ENCODE data around the gene ASAP2.

The ASAP2 gene

DNA sequence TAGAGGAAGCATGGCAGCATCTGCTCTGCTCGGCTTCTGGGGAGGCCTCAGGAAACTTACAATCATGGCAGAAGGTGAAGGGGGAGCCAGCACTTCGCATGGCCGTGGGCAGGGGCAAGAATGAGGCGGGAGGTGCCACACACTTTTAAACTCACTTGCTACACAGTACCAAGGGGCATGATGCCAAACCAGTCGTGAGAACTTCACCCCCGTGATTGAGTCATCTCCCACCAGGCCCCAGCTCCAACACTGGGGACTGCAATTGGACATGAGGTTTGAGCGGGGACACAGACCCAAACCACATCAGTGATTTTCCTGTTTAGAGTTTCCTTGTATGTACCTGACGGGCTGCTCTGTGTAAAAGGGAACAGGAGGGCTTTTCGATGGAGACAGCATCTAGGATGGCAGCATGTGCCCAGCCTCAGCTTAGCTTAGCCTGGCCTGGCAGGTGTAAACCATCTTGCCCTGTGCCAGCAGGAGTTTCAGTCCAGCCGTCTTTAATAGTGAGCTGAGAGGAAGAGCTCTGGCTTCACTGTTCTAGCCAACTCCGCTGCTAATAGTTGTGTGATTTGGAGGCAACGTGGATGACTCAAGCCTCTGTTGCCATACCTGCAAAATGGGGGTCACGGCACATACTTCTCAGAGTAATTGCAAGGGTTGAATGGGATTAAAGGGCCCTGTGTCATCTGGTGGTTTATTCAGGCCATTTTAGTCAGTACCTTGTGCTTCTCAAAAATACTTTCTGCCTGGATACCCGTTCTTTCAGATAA, 101.8 kb downstream of the ASAP2 start:
- no peak for DNase-seq (ENCODE audit: low read depth)
- in situ Hi-C loops (cut with HindIII; ENCODE audit: low sequenced_read_pairs) = loop anchor here (5.0 kb wide), 1 partner anchor 76 kb away; no protein-coding TSS in a partner anchor
- TF ChIP-seq, protein P1, sequence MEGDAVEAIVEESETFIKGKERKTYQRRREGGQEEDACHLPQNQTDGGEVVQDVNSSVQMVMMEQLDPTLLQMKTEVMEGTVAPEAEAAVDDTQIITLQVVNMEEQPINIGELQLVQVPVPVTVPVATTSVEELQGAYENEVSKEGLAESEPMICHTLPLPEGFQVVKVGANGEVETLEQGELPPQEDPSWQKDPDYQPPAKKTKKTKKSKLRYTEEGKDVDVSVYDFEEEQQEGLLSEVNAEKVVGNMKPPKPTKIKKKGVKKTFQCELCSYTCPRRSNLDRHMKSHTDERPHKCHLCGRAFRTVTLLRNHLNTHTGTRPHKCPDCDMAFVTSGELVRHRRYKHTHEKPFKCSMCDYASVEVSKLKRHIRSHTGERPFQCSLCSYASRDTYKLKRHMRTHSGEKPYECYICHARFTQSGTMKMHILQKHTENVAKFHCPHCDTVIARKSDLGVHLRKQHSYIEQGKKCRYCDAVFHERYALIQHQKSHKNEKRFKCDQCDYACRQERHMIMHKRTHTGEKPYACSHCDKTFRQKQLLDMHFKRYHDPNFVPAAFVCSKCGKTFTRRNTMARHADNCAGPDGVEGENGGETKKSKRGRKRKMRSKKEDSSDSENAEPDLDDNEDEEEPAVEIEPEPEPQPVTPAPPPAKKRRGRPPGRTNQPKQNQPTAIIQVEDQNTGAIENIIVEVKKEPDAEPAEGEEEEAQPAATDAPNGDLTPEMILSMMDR (IDR thresholded peaks at IDR 0.05; ENCODE audit: low read depth, low read length, missing control alignments) = no peak
- H3K4me3 ChIP-seq (ENCODE audit: low read depth, low read length) = no peak overlapping the region

DNA sequence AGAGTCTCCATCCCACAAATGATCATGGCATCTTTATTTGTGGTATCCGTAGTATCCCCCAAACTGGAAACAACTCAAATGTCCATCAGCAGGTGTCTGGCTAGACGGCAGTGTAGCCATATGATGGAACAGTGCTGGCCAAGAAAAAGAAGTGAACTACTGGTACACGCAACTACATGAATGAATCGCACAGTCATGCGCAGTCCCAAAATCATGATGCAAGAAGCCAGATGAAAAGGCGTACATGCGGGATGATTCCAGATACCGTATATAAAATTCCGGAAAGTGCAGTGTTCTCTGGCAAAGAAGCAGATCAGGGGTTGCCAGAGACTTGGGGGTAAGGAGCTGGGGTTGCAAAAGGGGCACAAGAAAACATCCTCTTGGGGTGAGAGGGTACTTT, 102.5 kb downstream of the ASAP2 start:
- in situ Hi-C loops (cut with HindIII; ENCODE audit: low sequenced_read_pairs) = loop anchor here (5.0 kb wide), 1 partner anchor 77 kb away; no protein-coding TSS in a partner anchor
- no peak for DNase-seq (ENCODE audit: low read depth)
- TF ChIP-seq, protein P1 (IDR thresholded peaks at IDR 0.05; ENCODE audit: low read depth, low read length, missing control alignments) = no peak
- no peak overlapping the region for H3K4me3 ChIP-seq (ENCODE audit: low read depth, low read length)

DNA sequence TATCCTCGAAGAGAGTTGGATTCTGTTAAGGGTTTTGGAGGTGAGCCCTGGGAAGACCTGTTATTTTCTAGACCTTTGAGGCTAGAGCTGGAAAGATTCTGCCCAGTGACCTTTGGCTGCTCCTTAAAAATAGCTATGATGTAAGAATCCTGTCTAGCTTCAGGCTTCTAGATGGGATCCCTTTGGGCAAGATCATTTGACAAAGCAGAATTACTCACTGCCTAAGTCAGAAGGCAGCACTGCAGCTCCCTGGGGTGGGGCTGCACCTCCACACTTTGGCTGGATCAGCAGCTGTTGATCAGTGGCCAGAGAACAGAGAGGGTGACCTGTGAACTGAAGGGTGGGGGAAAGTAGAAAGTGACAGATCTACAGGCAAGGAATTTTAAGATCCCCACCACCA, 103.8 kb downstream of the ASAP2 start:
- in situ Hi-C loops (cut with HindIII; ENCODE audit: low sequenced_read_pairs) = no loop called here
- DNase-seq (ENCODE audit: low read depth) = no peak
- TF ChIP-seq, protein P1 (IDR thresholded peaks at IDR 0.05; ENCODE audit: low read depth, low read length, missing control alignments) = no peak
- no peak overlapping the region for H3K4me3 ChIP-seq (ENCODE audit: low read depth, low read length)

DNA sequence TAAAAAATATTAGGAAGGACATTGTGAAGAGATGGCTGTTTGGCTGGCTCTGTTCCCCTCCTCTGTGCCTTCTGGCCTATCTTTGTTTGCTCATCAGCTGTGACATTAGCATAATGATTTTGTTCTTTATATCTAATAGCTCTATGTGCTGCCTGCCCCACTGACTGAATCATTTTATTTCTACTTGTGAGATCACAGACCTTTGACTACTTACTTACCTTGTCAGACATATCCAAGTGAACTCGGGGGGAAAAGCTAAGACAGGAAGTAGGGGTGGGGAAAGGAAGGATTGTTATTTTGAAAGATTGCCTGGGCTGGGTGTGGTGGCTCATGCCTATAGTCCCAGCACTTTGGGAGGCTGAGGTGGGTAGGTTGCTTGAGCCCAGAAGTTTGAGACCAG, 104.2 kb downstream of the ASAP2 start:
- no peak for DNase-seq (ENCODE audit: low read depth)
- in situ Hi-C loops (cut with HindIII; ENCODE audit: low sequenced_read_pairs) = no loop called here
- H3K4me3 ChIP-seq (ENCODE audit: low read depth, low read length) = no peak overlapping the region
- TF ChIP-seq, protein P1 (IDR thresholded peaks at IDR 0.05; ENCODE audit: low read depth, low read length, missing control alignments) = no peak

DNA sequence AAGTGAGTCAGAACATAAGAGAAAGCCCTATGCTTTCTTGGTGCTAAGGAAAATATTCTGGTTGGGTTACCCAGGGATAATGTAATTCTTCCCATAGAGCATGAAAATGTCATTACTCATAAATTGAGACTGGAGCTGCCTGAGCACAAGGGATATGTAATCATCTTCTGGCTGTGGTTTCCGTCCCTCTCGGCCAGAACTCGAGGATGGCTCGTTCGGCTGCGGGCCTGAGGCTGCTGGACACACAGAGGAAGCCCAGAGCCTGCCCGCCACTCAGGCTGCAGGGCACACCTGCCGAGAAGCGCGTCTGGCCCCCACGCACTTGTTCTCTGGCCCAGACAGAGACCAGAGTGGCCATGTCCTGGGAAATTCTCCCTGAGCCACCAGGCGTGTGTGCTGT, 104.9 kb downstream of the ASAP2 start:
- DNase-seq (ENCODE audit: low read depth) = peak; percentile 75
- H3K4me3 ChIP-seq (ENCODE audit: low read depth, low read length) = no peak overlapping the region
- TF ChIP-seq, protein P1 (IDR thresholded peaks at IDR 0.05; ENCODE audit: low read depth, low read length, missing control alignments) = no peak
- in situ Hi-C loops (cut with HindIII; ENCODE audit: low sequenced_read_pairs) = no loop called here

DNA sequence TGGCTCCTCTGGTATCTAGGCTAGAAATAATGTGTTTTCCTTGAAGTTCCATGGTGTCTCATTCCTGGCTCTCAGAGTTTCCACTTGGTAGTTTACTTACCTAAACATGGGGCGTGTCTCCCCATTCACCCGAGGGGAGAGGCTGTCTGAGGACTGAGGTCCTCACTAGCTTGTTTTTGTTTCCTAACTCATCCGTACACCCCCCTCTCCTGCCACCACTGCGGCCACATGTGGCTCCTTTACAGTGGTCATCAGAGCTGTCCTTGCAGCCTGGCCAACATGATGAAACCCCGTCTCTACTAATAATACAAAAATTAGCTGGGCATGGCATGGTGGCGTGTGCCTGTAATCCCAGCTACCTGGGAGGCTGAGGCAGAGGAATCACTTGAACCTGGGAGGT, 106.0 kb downstream of the ASAP2 start:
- no peak for DNase-seq (ENCODE audit: low read depth)
- TF ChIP-seq, protein P1 (IDR thresholded peaks at IDR 0.05; ENCODE audit: low read depth, low read length, missing control alignments) = no peak
- in situ Hi-C loops (cut with HindIII; ENCODE audit: low sequenced_read_pairs) = no loop called here
- no peak overlapping the region for H3K4me3 ChIP-seq (ENCODE audit: low read depth, low read length)
